HEK293 (cell line): ENCODE measurements around the gene ABCC3.

Experiments
- CTCF ChIA-PET: fragments of 350-600 bp; formaldehyde crosslinking; extraction: SDS; loops from one replicate; lab custom pipeline; 2021; ENCODE audit warnings: antibody characterized with exemption; lab: Yijun Ruan, JAX
- POLR2A ChIA-PET: fragments of 300-600 bp; formaldehyde crosslinking; extraction: SDS; loops from one replicate; lab custom pipeline; 2020; ENCODE audit warnings: antibody characterized with exemption, inconsistent platforms; lab: Yijun Ruan, JAX
- H3K27ac ChIP-seq: fragments of 200-500 bp; sonication (Bioruptor generic); 2 replicates; pipeline ENCODE4 v1.5.1; 2014; ENCODE audit warnings: low read depth, low read length, control low read depth, inconsistent platforms; ENCODE audit errors: extremely low read depth
- H3K36me3 ChIP-seq, 2 experiments: fragments of 200-500 bp in 1 of 2; sonication (Bioruptor generic) in 1 of 2; 1 replicate in 1 of 2; 2 replicates in 1 of 2; pipeline ENCODE4 v1.5.1; 2014 to 2017; ENCODE audit warnings: inconsistent platforms in 2 of 2, low read length in 2 of 2; ENCODE audit not compliant: control insufficient read depth in 2 of 2, insufficient read depth in 1 of 2
- H3K4me1 ChIP-seq: fragments of 200-500 bp; sonication (Bioruptor generic); 2 replicates; pipeline ENCODE4 v1.5.1; 2014; ENCODE audit warnings: mild to moderate bottlenecking, low read length, inconsistent platforms; ENCODE audit not compliant: control insufficient read depth, insufficient read depth
- H3K4me3 ChIP-seq: 2 replicates; pipeline ENCODE4 v1.5.1; 2011; ENCODE audit warnings: low read depth, mild to moderate bottlenecking, control low read depth, low read length, moderate library complexity
- H3K9me3 ChIP-seq: fragments of 200-500 bp; sonication (Bioruptor generic); 2 replicates; pipeline ENCODE4 v1.5.1; 2014; ENCODE audit warnings: low read depth, low read length, inconsistent platforms; ENCODE audit not compliant: control insufficient read depth, insufficient read depth
- EGR2 ChIP-seq: fragments of 450-650 bp; formaldehyde crosslinking; IDR thresholded peaks from 2 replicates; pipeline ENCODE4 v1.5.1; 2016; ENCODE audit warnings: low read depth, missing biosample characterization, missing genetic modification characterization
- GLIS1 ChIP-seq: fragments of 450-650 bp; formaldehyde crosslinking; IDR thresholded peaks from 2 replicates; pipeline ENCODE4 v1.5.1; 2016; ENCODE audit warnings: missing biosample characterization, missing genetic modification characterization
- ZBTB17 ChIP-seq: fragments of 450-650 bp; formaldehyde crosslinking; IDR thresholded peaks from 2 replicates; pipeline ENCODE4 v1.5.1; 2016; ENCODE audit warnings: missing biosample characterization, missing genetic modification characterization
- ZFHX2 ChIP-seq: fragments of 450-650 bp; formaldehyde crosslinking; conservative IDR thresholded peaks from 2 replicates; pipeline ENCODE4 v1.5.1; 2016; ENCODE audit warnings: missing biosample characterization, missing genetic modification characterization
- ZIC2 ChIP-seq: fragments of 450-650 bp; formaldehyde crosslinking; IDR thresholded peaks from 2 replicates; pipeline ENCODE4 v1.5.1; 2016; ENCODE audit warnings: missing biosample characterization, missing genetic modification characterization
- ZNF146 ChIP-seq: fragments of 450-650 bp; formaldehyde crosslinking; IDR thresholded peaks from 2 replicates; pipeline ENCODE4 v1.5.1; 2016; ENCODE audit warnings: missing biosample characterization, missing genetic modification characterization
- ZNF341 ChIP-seq: fragments of 450-650 bp; formaldehyde crosslinking; IDR thresholded peaks from 2 replicates; pipeline ENCODE4; 2016; ENCODE audit warnings: low read depth, missing biosample characterization, missing genetic modification characterization
- ZNF394 ChIP-seq: fragments of 450-650 bp; formaldehyde crosslinking; IDR thresholded peaks from 2 replicates; pipeline ENCODE4 v1.5.1; 2016; ENCODE audit warnings: missing biosample characterization, missing genetic modification characterization, mild to moderate bottlenecking, moderate library complexity, borderline replicate concordance
- ZNF449 ChIP-seq: fragments of 450-650 bp; formaldehyde crosslinking; IDR thresholded peaks from 2 replicates; pipeline ENCODE4 v1.5.1; 2017; ENCODE audit warnings: missing biosample characterization, mild to moderate bottlenecking, missing genetic modification characterization, moderate library complexity
- ZNF488 ChIP-seq: fragments of 450-650 bp; formaldehyde crosslinking; IDR thresholded peaks from 2 replicates; pipeline ENCODE4 v1.5.1; 2016; ENCODE audit warnings: missing biosample characterization, missing genetic modification characterization
- ZNF830 ChIP-seq: fragments of 450-650 bp; IDR thresholded peaks from 2 replicates; pipeline ENCODE4 v1.5.0; 2018; ENCODE audit warnings: missing biosample characterization, missing genetic modification characterization, low read depth, mild to moderate bottlenecking, moderate library complexity
- ZSCAN30 ChIP-seq: fragments of 450-650 bp; IDR thresholded peaks from 2 replicates; pipeline ENCODE4 v1.5.1; 2018; ENCODE audit warnings: missing biosample characterization, mild to moderate bottlenecking, missing genetic modification characterization, moderate library complexity
- ZSCAN5A ChIP-seq: fragments of 450-650 bp; formaldehyde crosslinking; IDR thresholded peaks from 2 replicates; pipeline ENCODE4 v1.5.1; 2016; ENCODE audit warnings: missing biosample characterization, missing genetic modification characterization

ABCC3 gene

DNA sequence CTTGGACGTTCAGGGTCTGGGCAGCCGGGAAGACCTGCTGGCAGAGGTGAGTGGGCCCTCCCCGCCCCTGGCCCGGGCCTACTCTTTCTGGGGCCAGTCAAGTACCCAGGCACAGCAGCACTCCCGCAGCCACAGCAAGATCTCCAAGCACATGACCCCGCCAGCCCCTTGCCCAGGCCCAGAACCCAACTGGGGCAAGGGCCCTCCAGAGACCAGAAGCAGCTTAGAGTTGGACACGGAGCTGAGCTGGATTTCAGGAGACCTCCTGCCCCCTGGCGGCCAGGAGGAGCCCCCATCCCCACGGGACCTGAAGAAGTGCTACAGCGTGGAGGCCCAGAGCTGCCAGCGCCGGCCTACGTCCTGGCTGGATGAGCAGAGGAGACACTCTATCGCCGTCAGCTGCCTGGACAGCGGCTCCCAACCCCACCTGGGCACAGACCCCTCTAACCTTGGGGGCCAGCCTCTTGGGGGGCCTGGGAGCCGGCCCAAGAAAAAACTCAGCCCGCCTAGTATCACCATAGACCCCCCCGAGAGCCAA lies 8.6 kb upstream of the ABCC3 start (continued):
- TF ChIP-seq ZSCAN30 (tag by site-specific recombination) (peak; percentile 31; the same call in 1 of the 2 replicates), ZNF488 (no peak), ZFHX2 (tag by site-specific recombination) (0 out of 2 replicates have a peak, but pooled peaks have one; percentile 12), GLIS1 (tag by site-specific recombination) (no peak)

GRCh38 chr17:50627036-50627781 lies 7.5 kb upstream of the ABCC3 start:
- TF ChIP-seq ZFHX2 (tag by site-specific recombination): peak; percentile 44; the same call in 1 of the 2 replicates
- no peak for TF ChIP-seq ZNF146 (tag by site-specific recombination)
- Histone ChIP-seq H3K9me3 (no peaks in the 10 kb centered on the region), H3K27ac (no peak overlapping the region), H3K4me1 (no peaks in the 10 kb centered on the region; the same call in 1 of the 2 replicates), H3K36me3 (no peaks in the 10 kb centered on the region), H3K4me3 (no peak overlapping the region)
- POLR2A ChIA-PET: interaction anchor here (0.8 to 2.3 kb wide), 5 partner anchors 12 to 239 kb away, joined by 3 to 8 read pairs (median 5); partner anchors contain the start of genes CACNA1G and LUC7L3
- CTCF ChIA-PET: interaction anchor here (0.6 to 9.7 kb wide), 31 partner anchors 8 to 913 kb away, joined by 3 to 231 read pairs (median 7); partner anchors contain the start of genes ANKRD40, CACNA1G and SPATA20

- H3K4me3 ChIP-seq: no peak overlapping the region
- no peaks in the 10 kb centered on the region for H3K9me3 ChIP-seq
- ChIA-PET POLR2A (interaction anchor here (0.8 to 2.3 kb wide), 6 partner anchors 11 to 239 kb away, joined by 3 to 8 read pairs (median 5); partner anchors contain the start of genes CACNA1G and LUC7L3), CTCF (interaction anchor here (0.6 to 9.7 kb wide), 24 partner anchors 8 to 914 kb away, joined by 3 to 231 read pairs (median 7); partner anchors contain the start of genes ANKRD40, CACNA1G and SPATA20)
- H3K4me1 ChIP-seq: no peaks in the 10 kb centered on the region; the same call in 1 of the 2 replicates
- H3K36me3 ChIP-seq: no peaks in the 10 kb centered on the region
- TF ChIP-seq ZSCAN5A: no peak
- 0 out of 2 replicates have a peak, but pooled peaks have one; percentile 12 for TF ChIP-seq ZBTB17 (tag by site-specific recombination)
- no peak for TF ChIP-seq ZNF394 (tag by site-specific recombination)
- no peak for TF ChIP-seq ZNF341 (tag by site-specific recombination)
- peak; percentile 77 for TF ChIP-seq GLIS1 (tag by site-specific recombination)
- TF ChIP-seq ZNF449 (tag by site-specific recombination): no peak
- peak; percentile 49 for TF ChIP-seq EGR2 (tag by site-specific recombination)
- peak; percentile 48 for TF ChIP-seq ZIC2
- no peak for TF ChIP-seq ZNF830 (tag by site-specific recombination)
- H3K27ac ChIP-seq: no peak overlapping the region
These were observed 6.7 kb upstream of the ABCC3 start for GRCh38 chr17:50627782-50628601.
